H1 (cell line): ENCODE data around the gene GLB1L3. TPM values are rescaled to one million over a fixed set of nuclear protein-coding genes. Genes with fewer than 3 reads are reported as not detected.

Source experiments
- CTCF ChIA-PET: fragments of 300-600 bp; sonication (Branson Sonifier 250); formaldehyde crosslinking; loops from one replicate; lab custom pipeline; 2021; ENCODE audit not compliant: partially characterized antibody; lab: Charles Lee
- POLR2A ChIA-PET: fragments of 300-600 bp; sonication (Branson Sonifier 250); formaldehyde crosslinking; loops from one replicate; lab custom pipeline; 2021; ENCODE audit warnings: inconsistent platforms; ENCODE audit not compliant: partially characterized antibody; lab: Charles Lee
- DNase-seq, 2 experiments: peaks; one replicate each; pipeline versions ENCODE4 v3.0.0 to v3.0.0-alpha.2; 2010 to 2022; ENCODE audit warnings: low spot score in 2 of 2, low read depth in 1 of 2, mixed read lengths in 1 of 2
- FAIRE-seq: peaks from 2 replicates; lab custom pipeline; 2011; peaks lifted over from hg19 to GRCh38; lab: Jason Lieb, UNC
- H2AFZ ChIP-seq: 2 replicates; pipeline ENCODE4 v1.8.1; 2012; ENCODE audit warnings: low read length, inconsistent platforms
- H2AK5ac ChIP-seq: 2 replicates; pipeline ENCODE4 v1.6.1; 2013; ENCODE audit warnings: low read depth, low read length
- H2BK120ac ChIP-seq: replicated peaks from 2 replicates; pipeline ENCODE3; 2013; ENCODE audit warnings: low read depth, low read length, inconsistent platforms
- H2BK12ac ChIP-seq: 2 replicates; pipeline ENCODE4 v1.6.1; 2013; ENCODE audit warnings: low read depth, low read length
- H2BK15ac ChIP-seq: 2 replicates; pipeline ENCODE4 v1.6.1; 2013; ENCODE audit warnings: low read length
- H2BK20ac ChIP-seq: 2 replicates; pipeline ENCODE4 v1.6.1; 2013; ENCODE audit warnings: low read length
- H2BK5ac ChIP-seq: 2 replicates; pipeline ENCODE4 v1.6.1; 2013; ENCODE audit warnings: low read depth, low read length
- H3K14ac ChIP-seq: 2 replicates; pipeline ENCODE4 v1.6.1; 2013; ENCODE audit warnings: inconsistent platforms; ENCODE audit not compliant: insufficient read length
- H3K18ac ChIP-seq: 2 replicates; pipeline ENCODE4 v1.6.1; 2013; ENCODE audit warnings: low read length; ENCODE audit errors: extremely low read depth
- H3K23ac ChIP-seq: 2 replicates; pipeline ENCODE4 v1.6.1; 2013; ENCODE audit warnings: inconsistent platforms; ENCODE audit not compliant: insufficient read length
- H3K23me2 ChIP-seq: 2 replicates; pipeline ENCODE4 v1.6.1; 2013; ENCODE audit warnings: low read depth, low read length
- H3K27ac ChIP-seq: 2 replicates; pipeline ENCODE4 v1.6.1; 2011; ENCODE audit warnings: low read depth, low read length, inconsistent platforms
- H3K27me3 ChIP-seq, 4 experiments: replicated peaks in 1 of 4; 1 replicate in 1 of 4; 2 replicates in 3 of 4; pipeline versions ENCODE4 v1.6.1 to v1.8.1; 2011 to 2013; ENCODE audit warnings: low read length in 3 of 4, mild to moderate bottlenecking in 3 of 4, inconsistent platforms in 2 of 4, mixed read lengths in 2 of 4, moderate library complexity in 1 of 4; ENCODE audit not compliant: control insufficient read depth in 3 of 4, insufficient read depth in 3 of 4; ENCODE audit errors: extremely low read depth in 1 of 4
- H3K36me3 ChIP-seq, 4 experiments: 2 replicates each; pipeline versions ENCODE4 v1.6.1 to v1.8.1; 2011 to 2013; ENCODE audit warnings: mild to moderate bottlenecking in 4 of 4, low read length in 3 of 4, moderate library complexity in 2 of 4, control low read depth in 1 of 4, inconsistent platforms in 1 of 4; ENCODE audit not compliant: insufficient read depth in 4 of 4, control insufficient read depth in 2 of 4
- H3K4ac ChIP-seq: replicated peaks from 2 replicates; pipeline ENCODE3; 2013; ENCODE audit warnings: low read length, low read depth, mixed read lengths, inconsistent platforms; ENCODE audit not compliant: insufficient read length
- H3K4me1 ChIP-seq, 4 experiments: replicated peaks in 1 of 4; 1 replicate in 1 of 4; 2 replicates in 3 of 4; pipeline versions ENCODE4 v1.6.1 to v1.8.1; 2011 to 2013; ENCODE audit warnings: low read length in 3 of 4, inconsistent platforms in 2 of 4, mixed read lengths in 1 of 4; ENCODE audit not compliant: insufficient read depth in 4 of 4, control insufficient read depth in 3 of 4
- H3K4me2 ChIP-seq, 2 experiments: 2 replicates each; pipeline versions ENCODE4 v1.6.1 to v1.8.1; 2011 to 2013; ENCODE audit warnings: low read depth in 2 of 2, low read length in 2 of 2, control low read depth in 1 of 2, inconsistent platforms in 1 of 2, mild to moderate bottlenecking in 1 of 2; ENCODE audit not compliant: insufficient read depth in 1 of 2
- H3K4me3 ChIP-seq, 4 experiments: fragments of 200-600, 300-600 bp in 1 of 4; sonication (generic), shearing (Covaris generic), sonication (Bioruptor Twin) in 1 of 4; 2 replicates each; pipeline versions ENCODE4 v1.5.1 to v1.8.1; 2011 to 2016; ENCODE audit warnings: low read length in 4 of 4, low read depth in 3 of 4, control low read depth in 2 of 4, inconsistent platforms in 2 of 4, mild to moderate bottlenecking in 2 of 4, mixed read lengths in 1 of 4, moderate library complexity in 1 of 4; ENCODE audit not compliant: insufficient read depth in 2 of 4; ENCODE audit errors: extremely low read depth in 1 of 4
- H3K56ac ChIP-seq: replicated peaks from 2 replicates; pipeline ENCODE3; 2013; ENCODE audit warnings: low read depth, mild to moderate bottlenecking, mixed read lengths, low read length, inconsistent platforms; ENCODE audit not compliant: insufficient read length
- H3K79me1 ChIP-seq: 2 replicates; pipeline ENCODE4 v1.6.1; 2013; ENCODE audit warnings: low read depth, low read length, control low read depth
- H3K79me2 ChIP-seq, 2 experiments: 2 replicates each; pipeline versions ENCODE4 v1.6.1 to v1.8.1; 2012 to 2013; ENCODE audit warnings: low read length in 2 of 2, mild to moderate bottlenecking in 2 of 2, inconsistent platforms in 1 of 2; ENCODE audit not compliant: insufficient read depth in 2 of 2, control insufficient read depth in 1 of 2
- H3K9ac ChIP-seq, 4 experiments: replicated peaks in 1 of 4; 1 replicate in 1 of 4; 2 replicates in 3 of 4; pipeline versions ENCODE4 v1.6.1 to v1.8.1; 2011 to 2013; ENCODE audit warnings: low read depth in 3 of 4, low read length in 3 of 4, control low read depth in 2 of 4, mild to moderate bottlenecking in 2 of 4, moderate library complexity in 2 of 4, inconsistent platforms in 1 of 4; ENCODE audit errors: extremely low read depth in 1 of 4
- H3K9me3 ChIP-seq, 2 experiments: 2 replicates each; pipeline versions ENCODE4 v1.6.1 to v1.8.1; 2012 to 2013; ENCODE audit warnings: mild to moderate bottlenecking in 2 of 2, moderate library complexity in 2 of 2, control low read depth in 1 of 2, inconsistent platforms in 1 of 2, low read depth in 1 of 2, low read length in 1 of 2, mixed read lengths in 1 of 2; ENCODE audit not compliant: insufficient read depth in 2 of 2
- H4K20me1 ChIP-seq, 2 experiments: replicated peaks in 1 of 2; 2 replicates each; pipeline versions ENCODE3 to v1.8.1; 2011 to 2013; ENCODE audit warnings: inconsistent platforms in 2 of 2, low read length in 2 of 2, mild to moderate bottlenecking in 1 of 2; ENCODE audit not compliant: insufficient read depth in 2 of 2, control insufficient read depth in 1 of 2
- H4K5ac ChIP-seq: 2 replicates; pipeline ENCODE4 v1.6.1; 2013; ENCODE audit warnings: low read length, low read depth, mixed read lengths, inconsistent platforms; ENCODE audit not compliant: insufficient read length
- H4K8ac ChIP-seq: 2 replicates; pipeline ENCODE4 v1.8.0; 2013; ENCODE audit warnings: mild to moderate bottlenecking, moderate library complexity, low read length, inconsistent platforms; ENCODE audit not compliant: insufficient read depth; ENCODE audit errors: extremely low read depth
- H4K91ac ChIP-seq: replicated peaks from 2 replicates; pipeline ENCODE3; 2013; ENCODE audit warnings: low read length, mixed read lengths, inconsistent platforms; ENCODE audit not compliant: insufficient read length
- CBX5 ChIP-seq: fragments of 300-800, 300-1000 bp; sonication (generic); IDR thresholded peaks from 2 replicates; pipeline ENCODE4 v1.7.1; 2016; ENCODE audit warnings: antibody characterized with exemption, low read length, low read depth
- CHD2 ChIP-seq: IDR thresholded peaks from 2 replicates; pipeline ENCODE4 v1.6.1; 2012; ENCODE audit warnings: low read length, improper control_type of control experiment
- CTCF ChIP-seq, 3 experiments: IDR thresholded peaks; 1 replicate in 2 of 3; 2 replicates in 1 of 3; pipeline versions ENCODE4 v1.5.1 to v1.6.1; 2011; ENCODE audit warnings: low read length in 3 of 3, mild to moderate bottlenecking in 3 of 3, inconsistent platforms in 2 of 3, low read depth in 1 of 3, moderate library complexity in 1 of 3; ENCODE audit not compliant: insufficient read depth in 1 of 3; ENCODE audit errors: control extremely low read depth in 1 of 3
- E2F6 ChIP-seq: IDR thresholded peaks from 2 replicates; pipeline ENCODE4 v1.6.1; 2012; ENCODE audit warnings: inconsistent platforms
- EZH2 ChIP-seq: fragments of 200-600 bp; sonication (generic); IDR thresholded peaks from 2 replicates; pipeline ENCODE4 v1.7.1; 2012; ENCODE audit warnings: low read depth, mild to moderate bottlenecking, moderate library complexity, low read length, inconsistent platforms; ENCODE audit not compliant: severe bottlenecking
- HDAC2 ChIP-seq, 2 experiments: fragments of 300-600 bp in 1 of 2; sonication (generic) in 1 of 2; IDR thresholded peaks; 2 replicates each; pipeline ENCODE4 v1.6.1; 2011 to 2012; ENCODE audit warnings: low read depth in 2 of 2, low read length in 2 of 2, mild to moderate bottlenecking in 2 of 2, moderate library complexity in 2 of 2, borderline replicate concordance in 1 of 2, inconsistent platforms in 1 of 2
- RNF2 ChIP-seq: fragments of 200-900, 300-1000 bp; sonication (generic); IDR thresholded peaks from 2 replicates; pipeline ENCODE4 v1.7.1; 2016; ENCODE audit warnings: borderline replicate concordance, low read depth, mild to moderate bottlenecking, antibody characterized with exemption, low read length; ENCODE audit not compliant: poor library complexity, severe bottlenecking; ENCODE audit errors: missing control alignments
- SUZ12 ChIP-seq: fragments of 200-600 bp; sonication (generic); IDR thresholded peaks from 2 replicates; pipeline ENCODE4 v1.6.1; 2012; ENCODE audit warnings: mild to moderate bottlenecking, inconsistent platforms, low read length, moderate library complexity, mixed read lengths
- ZNF274 ChIP-seq: IDR thresholded peaks from 2 replicates; pipeline ENCODE4 v1.7.0; 2012; ENCODE audit warnings: low read length, borderline replicate concordance; ENCODE audit errors: extremely low read depth
- WGBS, 2 experiments: shearing (Covaris generic) in 1 of 2; methylation state at CpG; one replicate each; pipeline versions ENCODE4 v1.1.6 to v1.1.7; 2013 to 2015; ENCODE audit warnings: low lambda C conversion rate in 2 of 2, mixed read lengths in 2 of 2, inconsistent platforms in 1 of 2, low coverage in 1 of 2, missing lambda C conversion rate in 1 of 2; ENCODE audit not compliant: insufficient replicate concordance in 2 of 2, insufficient coverage in 1 of 2, insufficient read length in 1 of 2; ENCODE audit errors: extremely low coverage in 1 of 2, missing lambda C conversion rate in 1 of 2; 5-methylcytosine and 5-hydroxymethylcytosine counted together
- polyA plus RNA-seq, 7 experiments: library from polyadenylated mRNA; depleted of rRNA in 3 of 7; stranded (reverse) in 5 of 7; unstranded in 2 of 7; fragments of >200 nt in 5 of 7; fragments of 200-250 nt in 2 of 7; gene quantifications; 1 replicate in 5 of 7; 2 replicates in 1 of 7; 4 replicates in 1 of 7; pipeline versions ENCODE4 v1.2.1 to v1.2.3, GENCODE V29; 2011 to 2013; ENCODE audit warnings: missing spikeins in 2 of 7, mixed read lengths in 2 of 7
- total RNA-seq: library from RNA; stranded (reverse); fragmentation: NEBNext Ultra II Directional; extraction: Animal tissue kit (Norgen Biotek cat#: 25700); gene quantifications from 2 replicates; pipeline ENCODE4 v1.2.1, GENCODE V29; 2021

Gene GLB1L3
- total and polyA plus RNA-seq, 2 of the 8 experiments (the other 6 are each of a cell fraction or from before 2014, with no cell fraction given) = 14.9 to 33.2 TPM

- H2BK20ac ChIP-seq = no peak overlapping the region; the same call in 1 of the 2 replicates
- H2AK5ac ChIP-seq = no peak overlapping the region
- no peak overlapping the region for H3K23ac ChIP-seq
- no peak overlapping the region for H3K18ac ChIP-seq
- no peaks in the 10 kb centered on the region for H3K9me3 ChIP-seq
- no peak overlapping the region for H3K14ac ChIP-seq
- H2AFZ ChIP-seq = no peak overlapping the region
- no peak overlapping the region for H2BK12ac ChIP-seq
- no peak overlapping the region for H3K9ac ChIP-seq
- no peak overlapping the region for H4K5ac ChIP-seq
- WGBS, 2 experiments = 77% methylated on average over 3 of the region's 3 CpGs; no CpG with 5 or more reads in 1 of the 2 experiments
- FAIRE-seq = no peak
- no peak overlapping the region for H2BK120ac ChIP-seq
- no peaks in the 10 kb centered on the region for H3K36me3 ChIP-seq
- ChIA-PET POLR2A (interaction anchor here (2.1 kb wide), 1 partner anchor 61 kb away, joined by 7 read pairs; no protein-coding TSS in a partner anchor), CTCF (interaction anchor here (0.6 to 2.1 kb wide), 6 partner anchors 10 to 72 kb away, joined by 3 to 9 read pairs (median 4); no protein-coding TSS in a partner anchor)
- H3K4ac ChIP-seq = no peak overlapping the region
- no peak overlapping the region for H3K27ac ChIP-seq
- H4K91ac ChIP-seq = no peak overlapping the region
- peaks cover 0 to 36% (median 24%) of the 10 kb centered on the region in 4 experiments; a peak in 5 of 7 replicates for H3K27me3 ChIP-seq
- no peaks in the 10 kb centered on the region for H4K20me1 ChIP-seq
- H3K56ac ChIP-seq = no peak overlapping the region
- H3K23me2 ChIP-seq = peaks cover 8% of the 10 kb centered on the region; the same call in 1 of the 2 replicates
- H2BK15ac ChIP-seq = no peak overlapping the region
- no peaks in the 10 kb centered on the region for H3K79me1 ChIP-seq
- no peak overlapping the region for H3K4me3 ChIP-seq
- H4K8ac ChIP-seq = no peak overlapping the region
- H3K4me1 ChIP-seq = peaks cover 0 to 5% (median 4%) of the 10 kb centered on the region in 4 experiments; a peak in 4 of 7 replicates
- no peaks in the 10 kb centered on the region for H3K79me2 ChIP-seq
- no peak for DNase-seq
- H3K4me2 ChIP-seq = no peak overlapping the region
- no peak overlapping the region for H2BK5ac ChIP-seq
- TF ChIP-seq HDAC2 (IDR thresholded peaks at IDR 0.05; ENCODE audit: borderline replicate concordance in 1 of 2, low read depth in 2 of 2, low read length in 2 of 2) (no peak), CBX5 (no peak), CHD2 (no peak), E2F6 (no peak), CTCF (IDR thresholded peaks at IDR 0.05; ENCODE audit: control extremely low read depth in 1 of 3, insufficient read depth in 1 of 3, low read depth in 1 of 3, low read length in 3 of 3) (no peak), RNF2 (no peak), ZNF274 (no peak), EZH2 (no peak), SUZ12 (no peak)
Measured at GRCh38 chr11:134333946-134334345, 57.8 kb downstream of the GLB1L3 start.
